WI38 (cell line): Measurements from ENCODE around the gene LNPEP.

Experiments used
- H3K4me3 ChIP-seq: 2 replicates; pipeline ENCODE4 v1.5.1; 2011; ENCODE audit warnings: low read depth, mild to moderate bottlenecking, control low read depth, low read length
- CTCF ChIP-seq: IDR thresholded peaks from 2 replicates; pipeline ENCODE4 v1.5.1; 2012; ENCODE audit warnings: low read depth, mild to moderate bottlenecking, control low read depth, low read length

Gene LNPEP

GRCh38 chr5:96973532-96974401 lies 37.9 kb downstream of the LNPEP start:
- no peak for TF ChIP-seq CTCF
- H3K4me3 ChIP-seq: no peak overlapping the region

- no peak for TF ChIP-seq CTCF
- H3K4me3 ChIP-seq: no peak overlapping the region
Observed at GRCh38 chr5:96975656-96976055, 39.8 kb downstream of the LNPEP start.

- no peak overlapping the region for H3K4me3 ChIP-seq
- TF ChIP-seq CTCF: no peak
Observed at GRCh38 chr5:96977228-96977627, 41.3 kb downstream of the LNPEP start.

- H3K4me3 ChIP-seq: peak overlapping the region; percentile 7; the same call in 1 of the 2 replicates
- no peak for TF ChIP-seq CTCF
Observed at GRCh38 chr5:96978812-96979449, 43.1 kb downstream of the LNPEP start.

- no peak for TF ChIP-seq CTCF
Observed at GRCh38 chr5:96984506-96985192, 48.8 kb downstream of the LNPEP start.

GRCh38 chr5:96986450-96986849 lies 50.6 kb downstream of the LNPEP start:
- TF ChIP-seq CTCF: no peak
- H3K4me3 ChIP-seq: no peak overlapping the region

More at GRCh38 chr5:96984506-96985192, 48.8 kb downstream of the LNPEP start:
- no peak overlapping the region for H3K4me3 ChIP-seq
